Measurements from ENCODE around the gene CACNA1I. TPM values are rescaled to one million over a fixed set of nuclear protein-coding genes. Genes with fewer than 3 reads are reported as not detected.
"Not testable (repeated sequence)": the region's sequence is repeated elsewhere in the genome, so short reads cannot be mapped to it uniquely, and the experiment has no call there.

Gene CACNA1I
- 0.04 TPM for polyA plus RNA-seq

DNA sequence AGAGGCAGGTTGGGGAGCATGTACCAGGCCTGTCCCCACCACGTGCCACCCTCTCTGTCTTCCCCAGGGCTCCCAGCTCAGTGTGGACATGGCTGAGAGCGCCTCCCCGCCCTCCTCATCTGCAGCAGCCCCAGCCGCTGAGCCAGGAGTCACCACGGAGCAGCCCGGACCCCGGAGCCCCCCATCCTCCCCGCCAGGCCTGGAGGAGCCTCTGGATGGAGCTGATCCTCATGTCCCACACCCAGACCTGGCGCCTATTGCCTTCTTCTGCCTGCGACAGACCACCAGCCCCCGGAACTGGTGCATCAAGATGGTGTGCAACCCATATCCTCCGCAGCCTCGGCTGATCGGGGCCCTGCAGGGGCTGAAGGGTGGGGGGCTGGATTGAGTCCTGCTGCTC lies at the start of gene CACNA1I:
TSS of gene CACNA1I (plus strand) at position 89 of the 400 bp plus-strand sequence. CDS start at position 89, 0 bp downstream.
- H3K9me3 Mint-ChIP-seq, result peaks cover 0 to 2% (median 0%) of the 10 kb centered on the region in 3 donors
- H3K4me3 Mint-ChIP-seq, result peak within 1 kb of the TSS in 1 of 4 donors; percentile 54
- H3K36me3 Mint-ChIP-seq, result peaks cover 2% of the 10 kb centered on the region
- H3K27me3 Mint-ChIP-seq, result peaks cover 12% of the 10 kb centered on the region
- peaks cover 0 to 11% (median 9%) of the 10 kb centered on the region in 3 donors for H3K4me1 Mint-ChIP-seq
- H3K27ac Mint-ChIP-seq, result no peak within 1 kb of the TSS

DNA sequence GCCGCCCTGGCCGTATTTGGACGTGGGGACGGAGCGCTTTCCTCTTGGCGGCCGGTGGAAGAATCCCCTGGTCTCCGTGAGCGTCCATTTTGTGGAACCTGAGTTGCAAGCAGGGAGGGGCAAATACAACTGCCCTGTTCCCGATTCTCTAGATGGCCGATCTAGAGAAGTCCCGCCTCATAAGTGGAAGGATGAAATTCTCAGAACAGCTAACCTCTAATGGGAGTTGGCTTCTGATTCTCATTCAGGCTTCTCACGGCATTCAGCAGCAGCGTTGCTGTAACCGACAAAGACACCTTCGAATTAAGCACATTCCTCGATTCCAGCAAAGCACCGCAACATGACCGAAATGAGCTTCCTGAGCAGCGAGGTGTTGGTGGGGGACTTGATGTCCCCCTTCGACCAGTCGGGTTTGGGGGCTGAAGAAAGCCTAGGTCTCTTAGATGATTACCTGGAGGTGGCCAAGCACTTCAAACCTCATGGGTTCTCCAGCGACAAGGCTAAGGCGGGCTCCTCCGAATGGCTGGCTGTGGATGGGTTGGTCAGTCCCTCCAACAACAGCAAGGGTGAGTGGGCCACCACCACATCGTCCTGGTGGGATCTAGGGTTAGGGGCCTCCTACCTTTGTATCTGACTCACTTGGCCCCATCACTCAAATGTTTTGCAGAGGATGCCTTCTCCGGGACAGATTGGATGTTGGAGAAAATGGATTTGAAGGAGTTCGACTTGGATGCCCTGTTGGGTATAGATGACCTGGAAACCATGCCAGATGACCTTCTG lies 49.3 kb upstream of the CACNA1I start:
- not testable (repeated sequence) for H3K9me3 Mint-ChIP-seq, H3K27me3 Mint-ChIP-seq, H3K36me3 Mint-ChIP-seq
- peak overlapping the region; percentile 95 to 100 (median 100) for H3K27ac Mint-ChIP-seq
- H3K4me3 Mint-ChIP-seq, result peak overlapping the region; percentile 85 to 99 (median 96)
- peaks cover 27 to 41% (median 31%) of the 10 kb centered on the region in 3 donors for H3K4me1 Mint-ChIP-seq

DNA sequence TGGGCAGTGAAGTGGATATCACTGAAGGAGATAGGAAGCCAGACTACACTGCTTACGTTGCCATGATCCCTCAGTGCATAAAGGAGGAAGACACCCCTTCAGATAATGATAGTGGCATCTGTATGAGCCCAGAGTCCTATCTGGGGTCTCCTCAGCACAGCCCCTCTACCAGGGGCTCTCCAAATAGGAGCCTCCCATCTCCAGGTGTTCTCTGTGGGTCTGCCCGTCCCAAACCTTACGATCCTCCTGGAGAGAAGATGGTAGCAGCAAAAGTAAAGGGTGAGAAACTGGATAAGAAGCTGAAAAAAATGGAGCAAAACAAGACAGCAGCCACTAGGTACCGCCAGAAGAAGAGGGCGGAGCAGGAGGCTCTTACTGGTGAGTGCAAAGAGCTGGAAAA lies 48.5 kb upstream of the CACNA1I start:
- Mint-ChIP-seq H3K4me1 (peaks cover 30 to 43% (median 34%) of the 10 kb centered on the region in 3 donors), H3K27ac (peak overlapping the region; percentile 95 to 100 (median 100)), H3K4me3 (peak overlapping the region; percentile 85 to 99 (median 96))
- not testable (repeated sequence) for H3K9me3 Mint-ChIP-seq, H3K36me3 Mint-ChIP-seq, H3K27me3 Mint-ChIP-seq

DNA sequence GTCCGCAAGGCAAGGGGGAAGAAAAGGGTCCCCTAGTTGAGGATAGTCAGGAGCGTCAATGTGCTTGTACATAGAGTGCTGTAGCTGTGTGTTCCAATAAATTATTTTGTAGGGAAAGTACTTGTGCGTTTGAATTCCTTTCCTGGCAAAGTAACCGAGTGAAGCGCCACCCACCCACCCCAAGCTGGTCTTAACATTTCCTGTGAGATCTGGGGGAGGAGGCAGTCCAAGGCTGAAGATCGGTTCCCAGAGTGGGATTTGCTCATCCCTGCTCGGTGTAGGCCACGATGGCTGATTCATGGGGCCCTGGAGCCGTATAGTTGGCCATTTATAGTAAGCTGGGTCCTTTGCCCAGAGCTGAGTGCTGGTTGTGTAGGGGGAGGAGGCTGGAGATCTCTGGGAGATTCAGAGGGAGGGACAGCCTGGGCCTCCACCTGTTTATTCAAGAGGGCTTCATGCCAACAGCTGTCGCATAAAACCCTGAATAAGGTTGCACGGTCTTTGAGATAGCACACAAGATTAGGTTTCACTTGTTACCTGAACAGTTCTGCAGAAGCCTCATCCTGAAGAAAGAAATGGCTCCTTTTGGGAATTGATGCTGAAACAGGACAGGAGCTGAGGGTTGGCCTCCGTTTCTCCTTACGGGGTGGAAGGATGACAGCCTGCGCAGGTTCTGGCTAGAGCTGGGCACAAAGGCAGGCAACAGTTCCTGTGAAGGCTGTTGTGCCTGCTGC lies 47.8 kb upstream of the CACNA1I start:
- Mint-ChIP-seq H3K27me3 (no peaks in the 10 kb centered on the region), H3K4me3 (peak overlapping the region; percentile 85 to 99 (median 96)), H3K36me3 (peaks cover 4% of the 10 kb centered on the region), H3K9me3 (peaks cover 0 to 2% (median 0%) of the 10 kb centered on the region in 3 donors), H3K27ac (peak overlapping the region; percentile 87 to 100 (median 95)), H3K4me1 (peaks cover 36 to 49% (median 40%) of the 10 kb centered on the region in 3 donors)

DNA sequence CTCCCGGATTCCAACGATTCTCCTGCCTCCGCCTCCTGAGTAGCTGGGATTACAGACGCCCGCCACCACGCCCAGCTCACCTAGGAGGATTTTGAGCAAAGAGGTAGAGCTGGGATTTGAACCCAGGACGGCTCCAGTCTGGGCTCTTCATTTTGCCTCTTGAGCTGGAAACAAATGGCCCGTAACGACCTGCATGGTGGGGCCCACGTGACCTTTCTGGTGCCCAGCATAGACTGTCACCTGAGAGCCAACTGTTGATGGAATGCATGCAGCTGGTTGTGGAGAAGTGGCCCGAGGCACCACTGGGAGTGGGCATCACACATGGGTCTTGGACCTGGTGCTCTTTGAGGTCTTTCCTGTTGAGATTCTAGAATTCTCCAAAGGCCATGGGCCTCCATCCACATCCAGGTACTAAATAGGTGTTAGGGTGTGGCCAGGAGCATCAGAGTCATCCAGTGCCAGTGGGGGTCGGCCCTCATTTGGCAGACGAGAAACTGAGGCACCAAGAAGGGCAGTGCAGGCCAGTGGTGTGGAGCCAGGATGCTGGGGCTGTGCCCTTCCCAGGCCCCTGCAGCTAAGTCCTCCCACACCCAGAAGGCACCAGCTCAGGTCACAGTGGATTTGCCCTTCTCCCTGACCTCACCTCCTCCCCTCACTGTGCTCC lies 46.3 kb upstream of the CACNA1I start:
- Mint-ChIP-seq H3K9me3 (peaks cover 0 to 2% (median 0%) of the 10 kb centered on the region in 3 donors), H3K27ac (peak overlapping the region; percentile 76 to 90 (median 81)), H3K4me1 (peaks cover 49 to 61% (median 49%) of the 10 kb centered on the region in 3 donors), H3K4me3 (peak overlapping the region; percentile 13 to 84 (median 28)), H3K36me3 (peaks cover 7% of the 10 kb centered on the region), H3K27me3 (no peaks in the 10 kb centered on the region)

DNA sequence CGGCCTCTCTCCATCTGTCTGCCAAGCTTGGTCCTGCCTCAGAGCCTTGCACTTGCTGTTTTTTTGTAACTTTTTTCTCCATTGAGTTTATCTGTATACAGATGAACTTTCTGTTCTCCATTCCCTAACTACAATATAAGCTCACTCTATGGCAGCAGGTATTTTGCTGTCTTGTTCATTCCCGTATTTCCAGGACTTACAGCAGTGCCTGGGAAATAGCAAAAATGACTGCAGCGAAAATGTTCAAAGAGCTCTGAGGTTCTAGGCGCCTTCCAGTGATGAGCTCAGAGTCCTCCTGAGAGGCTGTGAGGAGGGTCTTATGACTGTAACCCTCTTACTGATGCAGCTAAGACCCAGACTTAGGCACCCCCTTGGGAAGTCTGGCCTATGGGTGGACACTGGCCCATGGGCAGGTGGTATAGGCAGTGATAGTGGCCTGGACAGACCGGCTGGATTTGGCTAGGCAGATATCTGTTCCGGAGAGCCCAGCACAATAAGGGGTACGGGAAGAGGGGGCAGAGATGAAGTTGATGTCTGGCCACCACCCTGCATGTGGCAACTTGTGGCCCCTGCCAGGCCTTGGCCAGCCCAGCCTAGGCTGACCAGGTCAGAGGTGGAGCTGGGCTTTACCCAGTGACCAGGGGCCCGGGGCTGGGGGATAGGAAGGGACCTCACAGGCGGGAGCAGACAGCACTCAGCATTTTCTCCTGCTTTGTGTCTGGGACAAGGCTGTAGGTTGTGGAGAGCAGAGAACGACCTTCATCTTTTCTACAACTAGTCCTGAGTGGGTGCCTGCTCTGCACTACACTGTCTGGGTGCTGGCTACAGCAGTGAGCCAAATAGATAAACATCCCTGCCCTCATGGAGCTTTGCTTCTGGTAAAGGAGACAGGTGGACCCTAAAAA lies 45.5 kb upstream of the CACNA1I start:
- H3K9me3 Mint-ChIP-seq, result peaks cover 0 to 1% (median 0%) of the 10 kb centered on the region in 3 donors
- H3K4me1 Mint-ChIP-seq, result peaks cover 53 to 65% (median 54%) of the 10 kb centered on the region in 3 donors
- peak overlapping the region in 3 of 4 donors; percentile 13 to 84 (median 84) for H3K4me3 Mint-ChIP-seq
- H3K36me3 Mint-ChIP-seq, result peaks cover 9% of the 10 kb centered on the region
- H3K27me3 Mint-ChIP-seq, result no peaks in the 10 kb centered on the region
- peak overlapping the region; percentile 73 to 90 (median 81) for H3K27ac Mint-ChIP-seq

DNA sequence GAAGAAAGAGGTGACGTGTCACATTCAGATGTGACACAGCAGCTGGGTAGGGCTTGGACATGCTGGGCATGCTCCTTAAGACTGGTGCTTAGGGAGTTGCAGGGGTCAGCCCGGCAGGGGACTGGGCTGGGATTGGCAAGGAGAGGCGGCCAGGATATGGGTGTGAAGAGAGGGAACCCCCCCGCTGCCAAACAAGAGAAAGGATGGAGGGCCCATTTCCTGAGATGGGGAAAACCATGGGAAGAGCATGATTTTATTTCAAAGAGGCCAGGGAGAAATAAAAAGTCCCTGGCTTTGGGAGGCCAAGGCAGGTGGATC lies 44.9 kb upstream of the CACNA1I start:
- H3K36me3 Mint-ChIP-seq, result peaks cover 9% of the 10 kb centered on the region
- H3K9me3 Mint-ChIP-seq, result no peaks in the 10 kb centered on the region
- H3K27me3 Mint-ChIP-seq, result no peaks in the 10 kb centered on the region
- peaks cover 51 to 69% (median 59%) of the 10 kb centered on the region in 3 donors for H3K4me1 Mint-ChIP-seq
- peak overlapping the region in 3 of 4 donors; percentile 25 to 75 (median 70) for H3K4me3 Mint-ChIP-seq
- H3K27ac Mint-ChIP-seq, result peak overlapping the region in 2 of 3 donors; percentile 73 to 90

DNA sequence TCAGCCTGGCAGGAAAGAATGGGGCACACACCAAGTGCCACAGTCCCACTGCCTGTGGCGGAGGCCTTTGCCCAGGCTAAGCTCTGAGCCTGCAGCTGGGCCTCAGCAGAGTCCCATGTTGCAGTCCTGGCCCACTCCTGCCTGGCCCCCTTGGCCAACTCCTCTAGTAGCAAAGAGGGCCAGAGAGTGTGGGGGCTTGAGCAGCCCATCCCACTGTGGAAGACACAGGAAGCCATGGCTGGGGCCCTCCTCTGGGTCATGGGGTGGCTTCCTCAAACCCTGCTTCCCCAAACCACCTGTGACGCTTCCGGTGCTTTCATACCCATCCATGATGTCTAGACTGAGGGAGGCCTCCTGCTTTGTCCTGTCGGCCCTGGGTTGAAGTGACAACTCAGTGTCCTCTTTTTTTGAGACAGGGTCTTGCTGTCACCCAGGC lies 43.8 kb upstream of the CACNA1I start:
- peaks cover 9% of the 10 kb centered on the region for H3K36me3 Mint-ChIP-seq

DNA sequence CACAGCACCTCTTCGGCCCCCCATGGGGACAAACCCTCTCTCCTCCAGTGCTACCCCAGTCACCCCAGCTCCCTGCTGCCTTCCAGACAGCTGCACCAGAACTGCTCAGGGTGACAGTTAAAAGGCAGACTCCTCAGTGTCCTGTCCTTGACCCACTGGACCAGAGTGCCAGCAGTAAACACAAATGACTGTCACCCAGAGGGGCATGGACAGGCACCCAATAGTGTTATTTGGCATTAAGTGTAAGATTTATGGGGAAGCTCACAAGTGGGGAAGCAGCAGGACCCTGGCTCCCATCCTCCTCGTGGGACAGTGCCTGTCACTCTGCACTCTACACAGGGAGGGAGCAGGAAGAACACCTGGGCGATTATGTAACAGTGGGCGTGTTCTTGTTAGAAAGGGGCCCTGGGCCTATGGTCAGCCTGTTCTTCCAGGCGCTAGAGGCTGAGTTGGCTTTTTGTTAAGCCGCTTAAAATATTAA lies 43.0 kb upstream of the CACNA1I start:
- Mint-ChIP-seq H3K9me3 (no peaks in the 10 kb centered on the region), H3K27ac (peak overlapping the region; percentile 90 to 98 (median 95)), H3K36me3 (peaks cover 5% of the 10 kb centered on the region), H3K4me3 (peak overlapping the region in 3 of 4 donors; percentile 60 to 93 (median 86)), H3K4me1 (peaks cover 46 to 70% (median 60%) of the 10 kb centered on the region in 3 donors), H3K27me3 (no peaks in the 10 kb centered on the region)

More for the DNA sequence above, 43.8 kb upstream of the CACNA1I start:
- peak overlapping the region in 3 of 4 donors; percentile 70 to 93 (median 86) for H3K4me3 Mint-ChIP-seq
- no peaks in the 10 kb centered on the region for H3K9me3 Mint-ChIP-seq
- H3K27me3 Mint-ChIP-seq, result no peaks in the 10 kb centered on the region
- peak overlapping the region; percentile 90 to 98 (median 95) for H3K27ac Mint-ChIP-seq
- peaks cover 53 to 72% (median 63%) of the 10 kb centered on the region in 3 donors for H3K4me1 Mint-ChIP-seq

DNA sequence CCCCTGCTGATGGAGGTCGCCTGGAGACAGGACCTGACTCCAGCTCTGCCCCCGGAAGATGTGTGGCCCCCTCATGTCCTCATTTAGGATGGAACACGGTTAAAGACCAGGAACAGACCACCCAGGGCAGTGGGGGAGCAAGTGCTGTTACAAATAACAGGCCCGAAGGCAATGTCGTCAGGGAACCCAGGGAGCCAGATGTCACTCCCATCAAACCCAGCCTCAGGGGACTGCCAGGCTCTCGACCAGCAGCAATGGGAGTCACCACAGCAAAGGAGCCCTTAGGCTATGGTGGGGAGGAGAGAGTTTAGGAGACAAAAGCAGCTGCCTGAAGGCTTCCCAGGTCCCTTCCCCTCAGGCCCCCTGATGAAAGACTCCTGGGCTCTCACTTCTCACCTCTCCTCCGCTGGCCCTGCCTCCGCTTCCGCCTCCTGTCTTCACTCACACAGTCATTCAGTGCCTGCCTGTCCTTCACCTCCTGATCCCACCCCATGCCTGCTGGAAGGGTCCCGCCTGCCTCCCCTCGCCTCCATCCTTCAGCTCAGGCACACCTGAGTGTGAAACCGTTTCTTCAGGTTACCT lies 42.4 kb upstream of the CACNA1I start:
- Mint-ChIP-seq H3K36me3 (peaks cover 5% of the 10 kb centered on the region), H3K9me3 (no peaks in the 10 kb centered on the region), H3K27ac (peak overlapping the region; percentile 90 to 98 (median 95)), H3K4me3 (peak overlapping the region; percentile 73 to 93 (median 83)), H3K27me3 (no peaks in the 10 kb centered on the region), H3K4me1 (peaks cover 47 to 68% (median 58%) of the 10 kb centered on the region in 3 donors)

DNA sequence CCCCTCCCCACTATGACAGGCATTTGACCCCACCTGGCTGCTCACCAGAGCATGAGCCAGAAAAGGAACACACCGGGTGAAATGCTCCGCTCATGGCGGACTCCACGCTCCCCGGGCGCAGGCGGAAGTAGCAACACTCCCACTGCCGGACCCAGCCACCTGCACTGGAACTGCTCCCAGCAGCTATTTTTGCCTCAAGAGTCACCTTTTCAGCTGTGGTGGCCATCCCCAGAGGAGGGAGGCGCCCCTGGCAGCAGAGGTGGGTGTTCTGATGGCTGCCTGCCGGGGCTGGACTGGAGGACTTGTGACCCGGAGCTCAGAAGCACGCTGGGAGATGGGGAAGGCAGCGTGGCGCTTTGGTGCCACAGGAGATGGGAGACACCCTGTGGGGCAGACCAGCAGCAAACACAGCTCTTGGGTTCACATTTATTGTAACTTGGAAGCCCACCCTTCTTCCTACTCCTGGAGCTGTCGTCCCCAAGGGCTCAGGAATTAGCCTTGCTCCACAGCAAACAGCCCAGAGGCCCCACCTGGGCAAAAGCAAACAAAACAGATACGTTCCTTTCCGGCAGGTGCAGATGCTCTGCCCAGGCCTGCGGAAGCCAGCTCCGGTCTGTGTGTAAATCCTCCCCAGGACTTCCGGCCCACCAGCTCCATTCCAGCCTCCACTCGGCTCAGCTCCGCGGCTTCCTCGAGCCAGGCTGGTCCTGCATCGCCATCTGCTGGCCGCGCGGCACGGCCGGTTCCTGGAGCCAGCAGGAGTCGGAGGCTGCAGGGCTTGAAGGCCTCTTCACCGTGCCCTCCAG lies 41.7 kb upstream of the CACNA1I start:
- H3K36me3 Mint-ChIP-seq, result peaks cover 5% of the 10 kb centered on the region
- no peaks in the 10 kb centered on the region for H3K9me3 Mint-ChIP-seq

DNA sequence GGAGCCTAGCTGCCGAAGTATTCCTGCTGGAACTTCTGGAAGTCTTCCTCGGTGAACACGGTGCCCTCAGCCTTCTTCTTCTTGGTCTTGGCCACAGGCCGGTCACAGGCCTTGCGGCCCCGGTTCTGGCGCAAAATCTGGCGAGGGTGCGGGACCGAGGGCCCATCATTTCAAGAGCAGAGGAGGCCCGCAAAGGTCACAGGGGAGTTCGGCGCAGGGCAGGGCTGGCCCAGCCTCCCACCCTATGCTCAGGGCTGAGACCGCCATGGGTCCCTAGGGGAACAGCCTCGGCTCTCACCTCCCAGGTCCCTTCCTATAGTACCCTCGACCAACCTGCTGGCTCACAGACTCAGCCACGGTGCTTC lies 41.1 kb upstream of the CACNA1I start:
- Mint-ChIP-seq H3K4me1 (peaks cover 46 to 63% (median 57%) of the 10 kb centered on the region in 3 donors), H3K36me3 (peaks cover 5% of the 10 kb centered on the region), H3K27ac (peak overlapping the region; percentile 90 to 98 (median 95)), H3K4me3 (peak overlapping the region; percentile 73 to 93 (median 83)), H3K9me3 (no peaks in the 10 kb centered on the region), H3K27me3 (no peaks in the 10 kb centered on the region)

More for the DNA sequence above, 41.7 kb upstream of the CACNA1I start:
- H3K27me3 Mint-ChIP-seq, result no peaks in the 10 kb centered on the region
- H3K27ac Mint-ChIP-seq, result peak overlapping the region; percentile 90 to 98 (median 95)
- H3K4me1 Mint-ChIP-seq, result peaks cover 47 to 65% (median 56%) of the 10 kb centered on the region in 3 donors
- peak overlapping the region; percentile 73 to 93 (median 83) for H3K4me3 Mint-ChIP-seq

DNA sequence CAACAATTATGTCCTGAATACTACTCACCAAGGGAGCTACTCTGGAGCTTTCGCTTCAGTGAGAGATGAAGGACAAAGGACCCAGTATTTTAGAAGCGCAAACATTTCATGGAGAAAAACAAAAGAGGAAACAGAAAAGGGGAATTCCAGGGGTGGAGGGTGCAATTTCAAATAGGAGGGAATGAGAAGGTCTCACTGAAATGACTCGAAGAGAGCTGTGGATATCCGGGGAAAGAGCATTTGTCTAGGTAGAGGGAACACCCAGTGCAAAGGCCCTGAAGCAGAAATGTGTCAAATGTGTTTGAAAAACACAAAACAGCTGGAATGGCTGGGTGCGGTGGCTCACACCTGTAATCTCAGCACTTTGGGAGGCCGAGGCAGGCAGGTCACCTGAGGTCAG lies 40.4 kb upstream of the CACNA1I start:
- H3K27ac Mint-ChIP-seq, result peak overlapping the region; percentile 90 to 98 (median 95)
- H3K4me1 Mint-ChIP-seq, result peaks cover 42 to 60% (median 54%) of the 10 kb centered on the region in 3 donors
- peak overlapping the region; percentile 80 to 95 (median 84) for H3K4me3 Mint-ChIP-seq
- H3K27me3 Mint-ChIP-seq, result no peaks in the 10 kb centered on the region
- H3K36me3 Mint-ChIP-seq, result peaks cover 5% of the 10 kb centered on the region
- no peaks in the 10 kb centered on the region for H3K9me3 Mint-ChIP-seq
